Measurements from ENCODE around the gene GNG11. TPM values are rescaled to one million over a fixed set of nuclear protein-coding genes. Genes with fewer than 3 reads are reported as not detected.

The GNG11 gene
- total RNA-seq, 2 experiments from 2014 or later = not detected

DNA sequence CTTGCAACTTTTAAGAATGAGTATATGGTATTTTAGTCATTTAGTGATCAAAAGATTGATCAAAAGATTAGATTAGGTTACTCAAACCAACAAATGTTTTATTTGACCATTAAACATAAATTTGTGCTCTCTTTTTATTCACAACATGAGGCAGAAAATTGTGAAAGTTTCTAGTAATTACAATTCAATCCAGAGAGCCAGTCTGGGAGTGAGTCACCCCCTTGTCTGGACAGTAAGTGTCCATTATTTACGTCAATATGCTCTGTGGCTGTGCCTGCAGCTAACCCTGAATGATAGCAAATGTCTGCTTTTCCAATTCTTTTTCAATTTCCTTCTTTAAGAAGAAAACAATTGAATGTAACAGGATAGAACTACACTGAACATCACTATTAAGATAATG, 27.9 kb downstream of the GNG11 start:
- H3K4me3 Mint-ChIP-seq = no peak overlapping the region
- Histone ChIP-seq H3K27ac (ENCODE audit: low read depth in 1 of 2, low read length in 2 of 2) (no peak overlapping the region), H3K4me1 (ENCODE audit: insufficient read depth, low read length) (no peaks in the 10 kb centered on the region), H3K27me3 (ENCODE audit: control insufficient read depth in 1 of 2, insufficient read depth in 2 of 2, low read length in 2 of 2) (peaks cover 4 to 8% of the 10 kb centered on the region in 2 experiments), H3K9me3 (ENCODE audit: control insufficient read depth in 1 of 2, insufficient read depth in 1 of 2, low read length in 2 of 2) (no peaks in the 10 kb centered on the region), H3K4me3 (ENCODE audit: low read length) (no peak overlapping the region), H3K36me3 (ENCODE audit: insufficient read depth, low read length) (no peaks in the 10 kb centered on the region)
- no peaks in the 10 kb centered on the region for H3K4me1 Mint-ChIP-seq (ENCODE audit: low read depth)
- no peak for TF ChIP-seq CTCF (IDR thresholded peaks at IDR 0.05)
- no peak for ATAC-seq (ENCODE audit: poor library complexity)
- intact Hi-C loops (cut with DNase I, micrococcal nuclease) = no loop called here
- no peaks in the 10 kb centered on the region for H3K36me3 Mint-ChIP-seq (ENCODE audit: low read depth)
- DNase-seq = no peak
- no peaks in the 10 kb centered on the region for H3K9me3 Mint-ChIP-seq
- no peaks in the 10 kb centered on the region for H3K27me3 Mint-ChIP-seq
- CTCF ChIA-PET = no interaction called here
- POLR2A ChIA-PET = no interaction called here
- H3K27ac Mint-ChIP-seq = no peak overlapping the region

DNA sequence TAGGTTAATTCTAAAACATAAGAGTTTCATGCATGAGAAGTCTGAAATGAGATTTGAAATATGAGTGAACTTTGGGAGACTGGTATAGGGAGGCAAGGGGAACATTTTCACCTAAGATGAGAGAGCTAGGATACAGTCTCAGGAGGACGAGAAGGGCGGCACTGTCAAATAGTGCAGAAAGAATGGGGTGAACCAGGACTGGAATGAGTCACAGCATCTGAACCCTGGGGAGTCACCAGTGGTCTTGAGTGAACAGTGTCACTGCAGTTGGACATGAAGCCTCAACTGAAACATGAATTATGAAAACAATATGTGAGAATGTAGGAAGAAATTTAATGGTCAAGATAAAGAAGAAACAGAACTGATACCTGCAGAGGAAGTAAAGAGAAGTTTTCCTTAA, 33.8 kb downstream of the GNG11 start:
- intact Hi-C loops (cut with DNase I, micrococcal nuclease) = no loop called here
- H3K4me1 Mint-ChIP-seq (ENCODE audit: low read depth) = no peaks in the 10 kb centered on the region
- no peaks in the 10 kb centered on the region for H3K27me3 ChIP-seq (ENCODE audit: control insufficient read depth in 1 of 2, insufficient read depth in 2 of 2, low read length in 2 of 2)
- no peak for DNase-seq
- POLR2A ChIA-PET = interaction anchor here (1.3 kb wide), 1 partner anchor 11 kb away, joined by 6 read pairs; no protein-coding TSS in a partner anchor
- TF ChIP-seq CTCF (IDR thresholded peaks at IDR 0.05) = no peak
- no peak overlapping the region for H3K27ac Mint-ChIP-seq
- no peaks in the 10 kb centered on the region for H3K9me3 ChIP-seq (ENCODE audit: control insufficient read depth in 1 of 2, insufficient read depth in 1 of 2, low read length in 2 of 2)
- CTCF ChIA-PET = no interaction called here
- H3K27me3 Mint-ChIP-seq = no peaks in the 10 kb centered on the region
- no peak overlapping the region for H3K27ac ChIP-seq (ENCODE audit: low read depth in 1 of 2, low read length in 2 of 2)
- no peaks in the 10 kb centered on the region for H3K9me3 Mint-ChIP-seq
- ATAC-seq (ENCODE audit: poor library complexity) = no peak
- no peak overlapping the region for H3K4me3 ChIP-seq (ENCODE audit: low read length)
- H3K36me3 Mint-ChIP-seq (ENCODE audit: low read depth) = no peaks in the 10 kb centered on the region
- H3K4me3 Mint-ChIP-seq = no peak overlapping the region
- H3K36me3 ChIP-seq (ENCODE audit: insufficient read depth, low read length) = no peaks in the 10 kb centered on the region
- H3K4me1 ChIP-seq (ENCODE audit: insufficient read depth, low read length) = no peaks in the 10 kb centered on the region

DNA sequence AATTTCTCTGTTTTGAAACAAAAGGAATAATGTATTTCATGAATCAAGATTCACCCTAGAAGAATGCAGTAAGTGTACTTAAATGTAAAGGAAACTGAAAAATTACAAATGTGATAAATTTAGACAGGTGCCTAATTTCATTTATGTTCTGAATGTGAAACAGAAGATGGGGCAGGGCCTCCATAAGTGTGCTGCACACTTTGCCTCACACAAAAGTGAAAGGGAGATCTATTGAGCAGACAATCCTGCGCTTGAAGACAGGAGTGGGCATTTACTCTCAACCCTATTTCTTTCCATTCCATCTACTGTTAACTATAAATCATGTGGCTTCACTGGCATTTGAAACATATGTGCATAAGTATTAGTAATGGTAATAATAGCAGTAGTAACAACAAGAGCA, 36.2 kb downstream of the GNG11 start:
- ChIA-PET POLR2A (no interaction called here), CTCF (interaction anchor here (1.2 kb wide), 1 partner anchor 9 kb away, joined by 3 read pairs; no protein-coding TSS in a partner anchor)
- no peaks in the 10 kb centered on the region for H3K27me3 ChIP-seq (ENCODE audit: control insufficient read depth in 1 of 2, insufficient read depth in 2 of 2, low read length in 2 of 2)
- H3K9me3 ChIP-seq (ENCODE audit: control insufficient read depth in 1 of 2, insufficient read depth in 1 of 2, low read length in 2 of 2) = no peaks in the 10 kb centered on the region
- no peak overlapping the region for H3K4me3 Mint-ChIP-seq
- H3K27ac ChIP-seq (ENCODE audit: low read depth in 1 of 2, low read length in 2 of 2) = no peak overlapping the region
- H3K27me3 Mint-ChIP-seq = no peaks in the 10 kb centered on the region
- no peak for ATAC-seq (ENCODE audit: poor library complexity)
- TF ChIP-seq CTCF (IDR thresholded peaks at IDR 0.05) = no peak
- no peaks in the 10 kb centered on the region for H3K36me3 ChIP-seq (ENCODE audit: insufficient read depth, low read length)
- no peak for DNase-seq
- no peaks in the 10 kb centered on the region for H3K4me1 ChIP-seq (ENCODE audit: insufficient read depth, low read length)
- H3K36me3 Mint-ChIP-seq (ENCODE audit: low read depth) = no peaks in the 10 kb centered on the region
- intact Hi-C loops (cut with DNase I, micrococcal nuclease) = no loop called here
- H3K4me3 ChIP-seq (ENCODE audit: low read length) = no peak overlapping the region
- no peak overlapping the region for H3K27ac Mint-ChIP-seq
- H3K9me3 Mint-ChIP-seq = no peaks in the 10 kb centered on the region
- no peaks in the 10 kb centered on the region for H3K4me1 Mint-ChIP-seq (ENCODE audit: low read depth)

Measured in CD4-positive, alpha-beta T cell (primary cell).